Hepatocyte (in vitro differentiated cells): ENCODE measurements around the gene ZCCHC9. TPM values are rescaled to one million over a fixed set of nuclear protein-coding genes. Genes with fewer than 3 reads are reported as not detected.

Experiments used
- DNase-seq: peaks from one replicate; pipeline ENCODE4 v3.0.0-alpha.2; 2016; ENCODE audit warnings: low spot score
- H2AFZ ChIP-seq: fragments of 200-600 bp; sonication (generic); 2 replicates; pipeline ENCODE4 v1.6.0; 2016; ENCODE audit warnings: antibody characterized with exemption, mild to moderate bottlenecking
- H3K27ac ChIP-seq: fragments of 200-600 bp; sonication (generic); 2 replicates; pipeline ENCODE4 v1.5.1; 2016; ENCODE audit warnings: mild to moderate bottlenecking
- H3K27me3 ChIP-seq: fragments of 200-600 bp; sonication (generic); 2 replicates; pipeline ENCODE4 v1.6.1; 2016
- H3K36me3 ChIP-seq: fragments of 200-600 bp; sonication (generic); replicated peaks from 2 replicates; pipeline ENCODE4 v1.5.1; 2016; ENCODE audit warnings: low read depth; ENCODE audit not compliant: insufficient read depth
- H3K4me1 ChIP-seq: fragments of 200-600 bp; sonication (generic); 2 replicates; pipeline ENCODE4 v1.5.1; 2016; ENCODE audit warnings: mild to moderate bottlenecking, moderate library complexity; ENCODE audit not compliant: insufficient read depth
- H3K4me2 ChIP-seq: fragments of 200-600 bp; sonication (generic); 2 replicates; pipeline ENCODE4 v1.6.0; 2016
- H3K4me3 ChIP-seq: fragments of 200-600 bp; sonication (generic); 2 replicates; pipeline ENCODE4 v1.5.1; 2016; ENCODE audit warnings: mild to moderate bottlenecking
- H3K79me2 ChIP-seq: fragments of 200-600 bp; sonication (generic); 2 replicates; pipeline ENCODE4 v1.6.0; 2017; ENCODE audit warnings: mild to moderate bottlenecking
- H3K9me2 ChIP-seq: fragments of 200-600 bp; sonication (generic); replicated peaks from 2 replicates; pipeline ENCODE4 v1.6.0; 2017; ENCODE audit warnings: mild to moderate bottlenecking; ENCODE audit not compliant: insufficient read depth
- H3K9me3 ChIP-seq: fragments of 200-600 bp; sonication (generic); 2 replicates; pipeline ENCODE4 v1.5.1; 2016; ENCODE audit warnings: low read depth, mild to moderate bottlenecking
- H4K20me1 ChIP-seq: fragments of 200-600 bp; sonication (generic); 2 replicates; pipeline ENCODE4 v1.6.0; 2016; ENCODE audit warnings: mild to moderate bottlenecking; ENCODE audit not compliant: insufficient read depth, poor library complexity, severe bottlenecking
- EZH2 ChIP-seq: fragments of 200-600 bp; sonication (generic); IDR thresholded peaks from 2 replicates; pipeline ENCODE4 v1.6.1; 2016; ENCODE audit warnings: antibody characterized with exemption, mild to moderate bottlenecking, borderline replicate concordance
- EZH2phosphoT487 ChIP-seq: fragments of 200-600 bp; sonication (generic); IDR thresholded peaks from one replicate; pipeline ENCODE4 v1.6.1; 2018; ENCODE audit warnings: antibody characterized with exemption, mild to moderate bottlenecking, low read depth, moderate library complexity; ENCODE audit not compliant: unreplicated experiment, severe bottlenecking
- WGBS: methylation state at CpG from one replicate; pipeline ENCODE4 v1.1.6; 2016; ENCODE audit warnings: low lambda C conversion rate; ENCODE audit errors: missing lambda C conversion rate; 5-methylcytosine and 5-hydroxymethylcytosine counted together
- polyA plus RNA-seq: library from polyadenylated mRNA; unstranded; fragments of >200 nt; fragmentation: Nextera tagmentation; extraction: Ambion mirVana; gene quantifications from 2 replicates; pipeline ENCODE4 v1.2.1, GENCODE V29; 2016
- total RNA-seq: library from RNA; depleted of rRNA; stranded (reverse); fragments of >200 nt; gene quantifications from 2 replicates; pipeline ENCODE4 v1.2.3, GENCODE V29; 2014
- TF ChIP-seq, protein P1 (sequence below): fragments of 200-600 bp; sonication (generic); IDR thresholded peaks from 2 replicates; pipeline ENCODE4 v1.5.1; 2016; ENCODE audit warnings: antibody characterized with exemption, mild to moderate bottlenecking; ENCODE audit not compliant: poor library complexity

Gene ZCCHC9
- total and polyA plus RNA-seq, 2 experiments from 2014 or later = 22.8 to 35.2 TPM

DNA sequence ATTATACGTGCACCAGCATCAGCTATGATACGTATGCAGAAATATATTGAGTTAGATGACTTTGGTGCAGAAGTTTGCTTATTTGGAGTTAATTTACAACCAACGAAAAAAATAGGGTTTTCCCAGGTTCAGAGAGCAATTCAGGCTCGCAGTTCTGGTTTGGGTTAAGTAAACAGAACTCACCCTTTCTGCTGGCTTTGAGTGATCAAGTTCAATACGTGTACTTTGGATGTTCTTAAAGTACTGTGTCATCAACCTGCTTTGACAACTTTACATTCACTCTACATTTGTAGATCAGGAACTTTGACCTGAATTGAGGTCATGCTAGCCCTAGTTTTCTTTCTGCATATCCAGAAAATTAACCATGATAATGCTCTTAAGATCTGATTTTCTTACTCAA lies 51.8 kb downstream of the ZCCHC9 start:
- Histone ChIP-seq H3K4me3 (no peak overlapping the region), H3K36me3 (no peaks in the 10 kb centered on the region), H3K4me1 (peaks cover 9% of the 10 kb centered on the region), H3K27ac (peak overlapping the region; percentile 32), H3K9me2 (no peaks in the 10 kb centered on the region), H2AFZ (no peak overlapping the region), H3K4me2 (peak overlapping the region; percentile 32), H4K20me1 (no peaks in the 10 kb centered on the region), H3K79me2 (no peaks in the 10 kb centered on the region), H3K9me3 (no peaks in the 10 kb centered on the region), H3K27me3 (no peaks in the 10 kb centered on the region)
- 58% methylated on average over 5 of the region's 5 CpGs for WGBS
- TF ChIP-seq EZH2phosphoT487 (no peak), EZH2 (no peak)
- TF ChIP-seq, protein P1, sequence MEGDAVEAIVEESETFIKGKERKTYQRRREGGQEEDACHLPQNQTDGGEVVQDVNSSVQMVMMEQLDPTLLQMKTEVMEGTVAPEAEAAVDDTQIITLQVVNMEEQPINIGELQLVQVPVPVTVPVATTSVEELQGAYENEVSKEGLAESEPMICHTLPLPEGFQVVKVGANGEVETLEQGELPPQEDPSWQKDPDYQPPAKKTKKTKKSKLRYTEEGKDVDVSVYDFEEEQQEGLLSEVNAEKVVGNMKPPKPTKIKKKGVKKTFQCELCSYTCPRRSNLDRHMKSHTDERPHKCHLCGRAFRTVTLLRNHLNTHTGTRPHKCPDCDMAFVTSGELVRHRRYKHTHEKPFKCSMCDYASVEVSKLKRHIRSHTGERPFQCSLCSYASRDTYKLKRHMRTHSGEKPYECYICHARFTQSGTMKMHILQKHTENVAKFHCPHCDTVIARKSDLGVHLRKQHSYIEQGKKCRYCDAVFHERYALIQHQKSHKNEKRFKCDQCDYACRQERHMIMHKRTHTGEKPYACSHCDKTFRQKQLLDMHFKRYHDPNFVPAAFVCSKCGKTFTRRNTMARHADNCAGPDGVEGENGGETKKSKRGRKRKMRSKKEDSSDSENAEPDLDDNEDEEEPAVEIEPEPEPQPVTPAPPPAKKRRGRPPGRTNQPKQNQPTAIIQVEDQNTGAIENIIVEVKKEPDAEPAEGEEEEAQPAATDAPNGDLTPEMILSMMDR = no peak
- peak; percentile 40 for DNase-seq

DNA sequence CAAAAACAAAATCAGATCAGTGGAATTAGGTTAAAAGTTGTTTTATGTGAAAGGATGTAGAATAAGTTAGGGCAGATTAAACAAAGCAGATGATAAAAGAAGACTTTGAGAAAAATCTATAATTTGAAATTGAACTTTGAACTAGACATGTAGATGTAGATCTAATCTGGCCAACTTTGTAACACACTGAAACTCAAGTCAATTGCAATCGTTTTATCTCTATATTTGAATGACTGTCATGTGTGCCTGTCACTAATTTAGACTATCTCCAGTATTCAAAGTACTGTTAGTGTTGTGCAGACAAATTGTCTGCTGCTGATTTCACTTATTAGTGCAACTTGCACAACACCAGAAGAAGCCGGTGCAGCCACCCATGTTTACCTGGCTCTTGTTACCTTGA lies 52.7 kb downstream of the ZCCHC9 start:
- Histone ChIP-seq H3K4me1 (peaks cover 9% of the 10 kb centered on the region), H3K9me2 (no peaks in the 10 kb centered on the region), H3K4me2 (no peak overlapping the region), H3K79me2 (no peaks in the 10 kb centered on the region), H3K36me3 (no peaks in the 10 kb centered on the region), H3K27me3 (no peaks in the 10 kb centered on the region), H4K20me1 (no peaks in the 10 kb centered on the region), H3K4me3 (no peak overlapping the region), H3K9me3 (no peaks in the 10 kb centered on the region), H2AFZ (no peak overlapping the region), H3K27ac (peak overlapping the region; percentile 32)
- TF ChIP-seq EZH2 = no peak
- TF ChIP-seq, protein P1 = no peak
- no peak for TF ChIP-seq EZH2phosphoT487
- 38% methylated on average over 2 of the region's 2 CpGs for WGBS
- DNase-seq = no peak

DNA sequence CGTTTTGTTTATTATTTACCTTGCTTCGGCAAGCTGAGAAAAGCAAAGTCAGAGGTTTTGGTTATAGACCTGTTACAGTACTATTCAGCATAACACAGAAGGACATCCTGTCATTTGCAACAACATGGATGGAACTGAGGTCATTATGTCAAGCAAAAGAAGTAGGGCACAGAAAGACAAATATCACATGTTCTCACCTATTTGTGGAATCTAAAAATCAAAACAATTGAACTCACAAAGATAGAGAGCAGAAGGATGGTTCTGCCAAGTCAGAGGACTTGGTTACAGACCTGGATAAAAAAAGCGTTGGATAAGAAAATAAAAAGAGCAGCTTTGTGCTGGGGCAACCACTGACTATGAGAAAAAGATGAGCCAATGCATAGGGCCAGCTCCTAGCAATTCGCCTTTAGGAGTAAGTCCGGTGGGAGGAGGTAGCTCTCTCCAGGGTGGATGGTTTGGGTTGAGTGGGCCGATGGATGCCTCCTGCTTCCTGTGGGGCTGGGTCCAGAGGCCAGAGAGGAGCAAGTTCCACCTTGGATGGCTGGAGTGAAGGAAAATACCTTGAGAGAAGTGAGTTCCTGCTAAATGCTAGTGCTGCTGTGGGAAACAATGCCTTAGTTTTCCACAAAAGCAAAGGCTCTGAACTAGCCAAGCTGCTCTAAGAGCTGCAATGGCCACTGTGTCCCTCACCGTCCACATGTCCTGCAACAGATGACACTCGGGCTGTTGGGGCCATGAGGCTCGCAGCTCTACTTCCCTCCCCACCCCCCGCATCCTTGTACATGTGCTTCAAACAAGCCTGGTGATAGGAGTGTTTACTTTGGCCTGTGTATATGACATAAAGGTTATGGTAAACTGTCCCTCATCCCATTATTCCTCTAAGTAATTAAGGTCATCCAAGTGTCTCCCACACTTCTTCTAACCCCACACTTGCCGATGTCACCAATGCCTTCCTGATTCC lies 54.2 kb downstream of the ZCCHC9 start:
- H3K36me3 ChIP-seq = no peaks in the 10 kb centered on the region
- H3K4me1 ChIP-seq = peaks cover 9% of the 10 kb centered on the region
- WGBS = 86% methylated on average over 11 of the region's 11 CpGs
- H2AFZ ChIP-seq = no peak overlapping the region
- no peak overlapping the region for H3K27ac ChIP-seq
- DNase-seq = no peak
- no peaks in the 10 kb centered on the region for H3K9me2 ChIP-seq
- TF ChIP-seq, protein P1 = no peak
- TF ChIP-seq EZH2 (no peak), EZH2phosphoT487 (no peak)
- no peaks in the 10 kb centered on the region for H3K9me3 ChIP-seq
- H3K27me3 ChIP-seq = no peaks in the 10 kb centered on the region
- no peak overlapping the region for H3K4me2 ChIP-seq
- no peaks in the 10 kb centered on the region for H3K79me2 ChIP-seq
- no peak overlapping the region for H3K4me3 ChIP-seq
- H4K20me1 ChIP-seq = no peaks in the 10 kb centered on the region
